Suprapubic skin (tissue), 4 donors: ENCODE measurements around the gene ST6GALNAC6. TPM values are rescaled to one million over a fixed set of nuclear protein-coding genes. Genes with fewer than 3 reads are reported as not detected.

Experiments used
- DNase-seq, 2 donors: peaks; one replicate each; pipeline ENCODE4 v3.0.0-alpha.2; 2019; ENCODE audit warnings: low spot score in 2 of 2
- H3K27ac ChIP-seq: fragments of 200-600 bp; sonication (generic); one replicate; pipeline ENCODE4 v1.5.1; 2019
- H3K27me3 ChIP-seq: fragments of 200-600 bp; sonication (generic); one replicate; pipeline ENCODE4 v1.5.1; 2019
- H3K36me3 ChIP-seq: fragments of 200-600 bp; sonication (generic); one replicate; pipeline ENCODE4 v1.5.1; 2019
- H3K4me1 ChIP-seq: fragments of 200-600 bp; sonication (generic); one replicate; pipeline ENCODE4 v1.5.1; 2019
- H3K4me3 ChIP-seq: fragments of 200-600 bp; sonication (generic); one replicate; pipeline ENCODE4 v1.5.1; 2019; ENCODE audit warnings: mild to moderate bottlenecking
- H3K9me3 ChIP-seq: fragments of 200-600 bp; sonication (generic); one replicate; pipeline ENCODE4 v1.5.1; 2019
- CTCF ChIP-seq, 2 donors: fragments of 200-600 bp in 1 of 2; fragments of 450-650 bp in 1 of 2; sonication (generic) in 1 of 2; IDR thresholded peaks; one replicate each; pipeline ENCODE4 v1.5.1; 2016 to 2019; ENCODE audit warnings: antibody characterized with exemption in 2 of 2, mild to moderate bottlenecking in 1 of 2, moderate library complexity in 1 of 2
- EP300 ChIP-seq: sonication (generic); formaldehyde crosslinking; IDR thresholded peaks from one replicate; pipeline ENCODE4 v1.6.1; 2017; ENCODE audit warnings: antibody characterized with exemption
- POLR2A ChIP-seq, 2 donors: fragments of 450-650 bp; IDR thresholded peaks; one replicate each; pipeline ENCODE4 v1.6.1; 2017; ENCODE audit warnings: antibody characterized with exemption in 2 of 2, mild to moderate bottlenecking in 2 of 2, moderate library complexity in 2 of 2
- POLR2AphosphoS5 ChIP-seq, 3 donors: sonication (generic); formaldehyde crosslinking; IDR thresholded peaks; one replicate each; pipeline ENCODE4 v1.6.1; 2017; ENCODE audit warnings: antibody characterized with exemption in 3 of 3
- WGBS: methylation state at CpG from one replicate; pipeline ENCODE4 v1.1.5; 2018; 5-methylcytosine and 5-hydroxymethylcytosine counted together
- total RNA-seq, 4 donors: library from RNA; depleted of rRNA; stranded (reverse); fragments of >200 nt; gene quantifications; one replicate each; pipeline ENCODE4 v1.1.0, GENCODE V29; 2016

ST6GALNAC6 gene
- total RNA-seq, 4 donors from 2014 or later, result 41.6 to 50.5 (median 47.0) TPM

GRCh38 chr9:127909839-127910273 is 10.5 kb upstream of the ST6GALNAC6 start:
- 95% methylated on average over 4 of the region's 17 CpGs for WGBS
- H3K27ac ChIP-seq, result no peak overlapping the region
- DNase-seq, result no peak
- H3K9me3 ChIP-seq, result no peaks in the 10 kb centered on the region
- H3K27me3 ChIP-seq, result no peaks in the 10 kb centered on the region
- H3K4me1 ChIP-seq, result peaks cover 36% of the 10 kb centered on the region
- no peak overlapping the region for H3K4me3 ChIP-seq
- TF ChIP-seq POLR2A (IDR thresholded peaks at IDR 0.05) (no peak), CTCF (IDR thresholded peaks at IDR 0.05) (no peak), POLR2AphosphoS5 (IDR thresholded peaks at IDR 0.05) (no peak), EP300 (no peak)
- peaks cover 19% of the 10 kb centered on the region for H3K36me3 ChIP-seq

- Histone ChIP-seq H3K27ac (no peak overlapping the region), H3K27me3 (no peaks in the 10 kb centered on the region), H3K4me1 (peaks cover 48% of the 10 kb centered on the region), H3K36me3 (peaks cover 19% of the 10 kb centered on the region), H3K9me3 (no peaks in the 10 kb centered on the region), H3K4me3 (no peak overlapping the region)
- TF ChIP-seq CTCF (IDR thresholded peaks at IDR 0.05) (no peak), POLR2A (IDR thresholded peaks at IDR 0.05) (no peak), POLR2AphosphoS5 (IDR thresholded peaks at IDR 0.05) (no peak), EP300 (no peak)
- 94% methylated on average over 9 of the region's 10 CpGs for WGBS
- DNase-seq, result no peak
These were observed 9.2 kb upstream of the ST6GALNAC6 start for GRCh38 chr9:127908660-127908926.

- H3K27ac ChIP-seq, result no peak overlapping the region
- TF ChIP-seq POLR2A (IDR thresholded peaks at IDR 0.05) (no peak), CTCF (IDR thresholded peaks at IDR 0.05) (no peak), EP300 (no peak), POLR2AphosphoS5 (IDR thresholded peaks at IDR 0.05) (no peak)
- H3K4me1 ChIP-seq, result peaks cover 53% of the 10 kb centered on the region
- no peak for DNase-seq
- WGBS, result 90% methylated on average over 32 of the region's 35 CpGs
- H3K4me3 ChIP-seq, result no peak overlapping the region
- peaks cover 19% of the 10 kb centered on the region for H3K36me3 ChIP-seq
- no peaks in the 10 kb centered on the region for H3K9me3 ChIP-seq
- H3K27me3 ChIP-seq, result no peaks in the 10 kb centered on the region
These were observed 8.7 kb upstream of the ST6GALNAC6 start for GRCh38 chr9:127907867-127908659.

GRCh38 chr9:127905788-127906191 is 6.4 kb upstream of the ST6GALNAC6 start:
- H3K27ac ChIP-seq, result peak overlapping the region; percentile 81
- no peaks in the 10 kb centered on the region for H3K9me3 ChIP-seq
- 58% methylated on average over 12 of the region's 12 CpGs for WGBS

More at GRCh38 chr9:127905788-127906191, 6.4 kb upstream of the ST6GALNAC6 start:
- peaks cover 3% of the 10 kb centered on the region for H3K36me3 ChIP-seq
- H3K4me3 ChIP-seq, result no peak overlapping the region
- DNase-seq, result no peak
- no peaks in the 10 kb centered on the region for H3K27me3 ChIP-seq
- H3K4me1 ChIP-seq, result peaks cover 50% of the 10 kb centered on the region
- TF ChIP-seq POLR2AphosphoS5 (IDR thresholded peaks at IDR 0.05), result no peak
- TF ChIP-seq CTCF (IDR thresholded peaks at IDR 0.05), result no peak
- no peak for TF ChIP-seq POLR2A (IDR thresholded peaks at IDR 0.05)
- TF ChIP-seq EP300, result no peak
